GM19025 (cell line): Measurements from ENCODE around the gene KLK7.
"Not testable (repeated sequence)": the region's sequence is repeated elsewhere in the genome, so short reads cannot be mapped to it uniquely, and the experiment has no call there.

Source experiments
- ATAC-seq: cut with Tn5 transposase; IDR thresholded peaks from one replicate; pipeline ENCODE4 v1.9.1; 2021; ENCODE audit warnings: mild to moderate bottlenecking, low read depth, moderate library complexity; ENCODE audit not compliant: unreplicated experiment

The KLK7 gene

GRCh38 chr19:50978772-50979390 lies 4.8 kb downstream of the KLK7 start:
- ATAC-seq = no peak

- ATAC-seq = no peak
These were observed 6.1 kb downstream of the KLK7 start for GRCh38 chr19:50977626-50978025.

- no peak for ATAC-seq
These were observed 8.0 kb downstream of the KLK7 start for GRCh38 chr19:50975766-50976165.

GRCh38 chr19:50974702-50975556 lies 8.8 kb downstream of the KLK7 start:
- ATAC-seq = no peak

- ATAC-seq = no peak
These were observed 10.8 kb downstream of the KLK7 start for GRCh38 chr19:50972795-50973376.

GRCh38 chr19:50969810-50970209 lies 13.9 kb downstream of the KLK7 start:
- ATAC-seq = not testable (repeated sequence)

GRCh38 chr19:50969413-50969760 lies 14.3 kb downstream of the KLK7 start, which contains the start of gene KLK6:
TSS of gene KLK6 (minus strand) at chr19:50969591. CDS start at chr19:50968104, 1,487 bp downstream.
- no peak for ATAC-seq

- no peak for ATAC-seq
These were observed 14.9 kb downstream of the KLK7 start for GRCh38 chr19:50968716-50969412.

GRCh38 chr19:50967929-50968715 lies 15.6 kb downstream of the KLK7 start:
- ATAC-seq = no peak

- ATAC-seq = no peak
These were observed 19.5 kb downstream of the KLK7 start for GRCh38 chr19:50964266-50964665.

- no peak for ATAC-seq
These were observed 20.3 kb downstream of the KLK7 start for GRCh38 chr19:50963381-50963780.

- ATAC-seq = no peak
These were observed 21.5 kb downstream of the KLK7 start for GRCh38 chr19:50962245-50962644.

GRCh38 chr19:50959731-50960500 lies 23.8 kb downstream of the KLK7 start:
- no peak for ATAC-seq

- no peak for ATAC-seq
These were observed 26.1 kb downstream of the KLK7 start for GRCh38 chr19:50957587-50957986.

- no peak for ATAC-seq
These were observed 30.8 kb downstream of the KLK7 start, which contains the start of gene KLK5 for GRCh38 chr19:50952910-50953309. TSS of gene KLK5 (minus strand) at chr19:50953038. CDS start at chr19:50952657, 381 bp downstream.

- no peak for ATAC-seq
These were observed 33.9 kb downstream of the KLK7 start for GRCh38 chr19:50949861-50950260.

GRCh38 chr19:50947123-50947522 lies 36.6 kb downstream of the KLK7 start:
- ATAC-seq = no peak

GRCh38 chr19:50944795-50945194 lies 38.9 kb downstream of the KLK7 start:
- ATAC-seq = no peak

GRCh38 chr19:50943074-50943828 lies 40.5 kb downstream of the KLK7 start:
- no peak for ATAC-seq
